Dorsolateral prefrontal cortex (tissue), 118 donors: Measurements from ENCODE around the gene TMEM120A. TPM values are rescaled to one million over a fixed set of nuclear protein-coding genes. Genes with fewer than 3 reads are reported as not detected.

Experiments used
- total RNA-seq, 120 experiments: library from RNA; stranded (reverse); gene quantifications; one replicate each; pipeline versions ENCODE4 v1.2.3 to v1.2.4, GENCODE V29; 2022

The TMEM120A gene
- total RNA-seq, 120 experiments from 2014 or later: 32.6 to 87.9 (median 49.5) TPM

Other genes with a start within 250 kb of the TMEM120A start
- gene CCL26, start 222.4 kb downstream of the TMEM120A start, total RNA-seq: 1 to 10 TPM in 3 of 120 experiments, not detected in 117; 1.9 to 2.6 (median 2.2) TPM
- not detected for gene CCL24, start 180.8 kb downstream of the TMEM120A start, total RNA-seq
- gene RHBDD2, start 115.6 kb downstream of the TMEM120A start, total RNA-seq: 100 to 1,000 TPM; 127 to 309 (median 221) TPM
- 100 to 1,000 TPM in 9 of 120 experiments, 10 to 100 TPM in 111; 52.3 to 111 (median 78.1) TPM for gene POR, start 79.4 kb downstream of the TMEM120A start, total RNA-seq
- 10 to 100 TPM; 16.2 to 49.4 (median 30.6) TPM for gene STYXL1, start 53.4 kb upstream of the TMEM120A start, total RNA-seq
- 100 to 1,000 TPM in 118 of 120 experiments, 10 to 100 TPM in 2; 88.3 to 247 (median 161) TPM for gene MDH2, start 53.5 kb upstream of the TMEM120A start, total RNA-seq
- 100 to 1,000 TPM in 66 of 120 experiments, 10 to 100 TPM in 54; 26.3 to 163 (median 102) TPM for gene SRRM3, start 207.3 kb upstream of the TMEM120A start, total RNA-seq